IMR-90 (cell line): Measurements from ENCODE around the gene PLCG1. TPM values are rescaled to one million over a fixed set of nuclear protein-coding genes. Genes with fewer than 3 reads are reported as not detected.

ENCODE experiments used
- ATAC-seq: fragments of 200-7000 bp; cut with Tn5 transposase; 2 replicates; pipeline ENCODE4 v1.9.1; 2020; ENCODE audit warnings: low read depth, mild to moderate bottlenecking, moderate library complexity
- BruUV-seq: library from RNA; stranded (reverse); fragments of 400-500 nt; replicated peaks from 2 replicates; lab custom pipeline; 2021; lab: Mats Ljungman, UMichigan
- CTCF ChIA-PET: fragments of 300-600 bp; formaldehyde crosslinking; extraction: SDS; loops from one replicate; lab custom pipeline; 2021; ENCODE audit warnings: antibody characterized with exemption; lab: Yijun Ruan, JAX
- POLR2A ChIA-PET: fragments of 300-600 bp; sonication (Branson Sonifier 250); formaldehyde crosslinking; loops from one replicate; lab custom pipeline; 2022; ENCODE audit warnings: antibody characterized with exemption; ENCODE audit not compliant: unreplicated experiment; lab: Charles Lee
- DNase-seq: peaks from one replicate; pipeline ENCODE4 v3.0.0; 2013
- H2AFZ ChIP-seq: replicated peaks from 2 replicates; pipeline ENCODE3; 2013; ENCODE audit warnings: low read length, mild to moderate bottlenecking; ENCODE audit not compliant: poor library complexity
- H2AK5ac ChIP-seq: 2 replicates; pipeline ENCODE4 v1.6.1; 2013; ENCODE audit warnings: low read depth, low read length, inconsistent platforms
- H2AK9ac ChIP-seq: replicated peaks from 2 replicates; pipeline ENCODE3; 2013; ENCODE audit warnings: mild to moderate bottlenecking, low read depth, low read length, moderate library complexity; ENCODE audit not compliant: poor library complexity
- H2BK120ac ChIP-seq: 2 replicates; pipeline ENCODE4 v1.6.1; 2013; ENCODE audit warnings: low read depth, low read length, inconsistent platforms
- H2BK15ac ChIP-seq: 3 replicates; pipeline ENCODE4 v1.6.1; 2013; ENCODE audit warnings: low read depth, low read length, inconsistent platforms
- H2BK20ac ChIP-seq: 2 replicates; pipeline ENCODE4 v1.6.1; 2013; ENCODE audit warnings: low read depth, mild to moderate bottlenecking, inconsistent platforms, low read length, moderate library complexity
- H2BK5ac ChIP-seq: 2 replicates; pipeline ENCODE4 v1.6.1; 2013; ENCODE audit warnings: mild to moderate bottlenecking, low read depth, low read length, inconsistent platforms; ENCODE audit not compliant: poor library complexity, severe bottlenecking
- H3K14ac ChIP-seq: replicated peaks from 2 replicates; pipeline ENCODE4 v1.6.1; 2013; ENCODE audit warnings: low read depth, low read length, inconsistent platforms
- H3K18ac ChIP-seq: 2 replicates; pipeline ENCODE4 v1.6.1; 2013; ENCODE audit warnings: low read depth, low read length, control low read depth
- H3K23ac ChIP-seq: 2 replicates; pipeline ENCODE4 v1.6.1; 2013; ENCODE audit warnings: low read depth, low read length, inconsistent platforms
- H3K27ac ChIP-seq: 2 replicates; pipeline ENCODE4 v1.5.1; 2013; ENCODE audit warnings: mild to moderate bottlenecking, control low read depth, low read length; ENCODE audit not compliant: insufficient read depth
- H3K27me3 ChIP-seq: 2 replicates; pipeline ENCODE4 v1.6.1; 2013; ENCODE audit warnings: low read length; ENCODE audit not compliant: control insufficient read depth, insufficient read depth
- H3K36me3 ChIP-seq: 2 replicates; pipeline ENCODE4 v1.6.1; 2013; ENCODE audit warnings: low read length, mixed read lengths; ENCODE audit not compliant: control insufficient read depth, insufficient read depth
- H3K4ac ChIP-seq: 2 replicates; pipeline ENCODE4 v1.6.1; 2013; ENCODE audit warnings: low read depth, low read length, inconsistent platforms
- H3K4me1 ChIP-seq: 2 replicates; pipeline ENCODE4 v1.6.1; 2013; ENCODE audit warnings: low read length, mixed read lengths; ENCODE audit not compliant: control insufficient read depth, insufficient read depth
- H3K4me2 ChIP-seq: 2 replicates; pipeline ENCODE4 v1.6.1; 2013; ENCODE audit warnings: low read depth, mild to moderate bottlenecking, control low read depth, low read length, moderate library complexity
- H3K4me3 ChIP-seq: 2 replicates; pipeline ENCODE4 v1.5.1; 2013; ENCODE audit warnings: low read depth, mild to moderate bottlenecking, control low read depth, low read length, moderate library complexity; ENCODE audit not compliant: insufficient read depth
- H3K56ac ChIP-seq: 2 replicates; pipeline ENCODE4 v1.6.1; 2013; ENCODE audit warnings: low read length, inconsistent platforms; ENCODE audit not compliant: insufficient read depth; ENCODE audit errors: extremely low read depth
- H3K79me1 ChIP-seq, 2 experiments: 2 replicates each; pipeline ENCODE4 v1.6.1; 2013; ENCODE audit warnings: low read length in 2 of 2, inconsistent platforms in 1 of 2, low read depth in 1 of 2
- H3K9ac ChIP-seq: 2 replicates; pipeline ENCODE4 v1.6.1; 2013; ENCODE audit warnings: low read depth, low read length, control low read depth
- H3K9me1 ChIP-seq: 2 replicates; pipeline ENCODE4 v1.6.1; 2013; ENCODE audit warnings: low read length, inconsistent platforms; ENCODE audit not compliant: insufficient read depth
- H3K9me3 ChIP-seq: 2 replicates; pipeline ENCODE4 v1.6.1; 2013; ENCODE audit warnings: low read length; ENCODE audit not compliant: control insufficient read depth, insufficient read depth
- H4K20me1 ChIP-seq: 2 replicates; pipeline ENCODE4 v1.6.1; 2013; ENCODE audit warnings: low read length, inconsistent platforms; ENCODE audit not compliant: insufficient read depth
- H4K5ac ChIP-seq: 2 replicates; pipeline ENCODE4 v1.6.1; 2013; ENCODE audit warnings: mild to moderate bottlenecking, low read depth, low read length, control low read depth
- H4K8ac ChIP-seq, 2 experiments: 2 replicates each; pipeline ENCODE4 v1.6.1; 2013; ENCODE audit warnings: low read depth in 2 of 2, low read length in 2 of 2, control low read depth in 1 of 2, inconsistent platforms in 1 of 2
- H4K91ac ChIP-seq: 2 replicates; pipeline ENCODE4 v1.6.1; 2013; ENCODE audit warnings: low read depth, low read length, inconsistent platforms; ENCODE audit not compliant: insufficient read depth
- BHLHE40 ChIP-seq: fragments of 150-350 bp; IDR thresholded peaks from 2 replicates; pipeline ENCODE4 v1.6.1; 2016; ENCODE audit warnings: mild to moderate bottlenecking, low read depth, low read length
- CEBPB ChIP-seq: IDR thresholded peaks from 2 replicates; pipeline ENCODE4 v1.6.1; 2012; ENCODE audit warnings: low read depth, low read length, improper control_type of control experiment
- CHD1 ChIP-seq: IDR thresholded peaks from 2 replicates; pipeline ENCODE4 v1.6.1; 2012; ENCODE audit warnings: low read depth, low read length, improper control_type of control experiment
- FOS ChIP-seq: fragments of 150-350 bp; IDR thresholded peaks from 2 replicates; pipeline ENCODE4 v1.6.1; 2016; ENCODE audit warnings: low read depth, low read length
- MAFK ChIP-seq: IDR thresholded peaks from 2 replicates; pipeline ENCODE4 v1.6.1; 2012; ENCODE audit warnings: low read depth, low read length, improper control_type of control experiment
- MAZ ChIP-seq: IDR thresholded peaks from 2 replicates; pipeline ENCODE4 v1.6.1; 2012; ENCODE audit warnings: low read depth, mild to moderate bottlenecking, low read length, improper control_type of control experiment, moderate library complexity, borderline replicate concordance
- MXI1 ChIP-seq: IDR thresholded peaks from 2 replicates; pipeline ENCODE4 v1.6.1; 2012; ENCODE audit warnings: low read depth, mild to moderate bottlenecking, low read length, moderate library complexity, borderline replicate concordance
- NFE2L2 ChIP-seq: fragments of 150-350 bp; IDR thresholded peaks from 2 replicates; pipeline ENCODE4 v1.6.1; 2016; ENCODE audit warnings: low read depth, mild to moderate bottlenecking, low read length
- POLR2A ChIP-seq: IDR thresholded peaks from 2 replicates; pipeline ENCODE4 v1.6.1; 2012; ENCODE audit warnings: mild to moderate bottlenecking, low read depth, low read length
- RAD21 ChIP-seq: IDR thresholded peaks from 2 replicates; pipeline ENCODE4 v1.6.1; 2012; ENCODE audit warnings: low read length, improper control_type of control experiment
- RCOR1 ChIP-seq: IDR thresholded peaks from 2 replicates; pipeline ENCODE4 v1.6.1; 2012; ENCODE audit warnings: mild to moderate bottlenecking, low read length, improper control_type of control experiment; ENCODE audit not compliant: insufficient replicate concordance
- RFX5 ChIP-seq: IDR thresholded peaks from 2 replicates; pipeline ENCODE4 v1.8.0; 2012; ENCODE audit warnings: low read depth, mild to moderate bottlenecking, low read length, moderate library complexity
- SMC3 ChIP-seq: fragments of 150-350 bp; IDR thresholded peaks from 2 replicates; pipeline ENCODE4 v1.6.1; 2016; ENCODE audit warnings: low read depth, mild to moderate bottlenecking, antibody characterized with exemption, low read length, moderate library complexity
- WGBS, 2 experiments: methylation state at CpG; one replicate each; pipeline versions ENCODE4 v1.1.5 to v1.1.7; 2013; ENCODE audit warnings: missing lambda C conversion rate in 2 of 2; ENCODE audit not compliant: insufficient read length in 1 of 2; ENCODE audit errors: extremely low coverage in 2 of 2; 5-methylcytosine and 5-hydroxymethylcytosine counted together
- dilution Hi-C: fragments of 300-500 bp; cut with HindIII; formaldehyde crosslinking; loops from one replicate; pipeline ENCODE4 v1.14.3; 2018; ENCODE audit warnings: low sequenced_read_pairs; ENCODE audit not compliant: unreplicated experiment
- in situ Hi-C: fragments of 300-500 bp; cut with MboI; formaldehyde crosslinking; loops from 3 replicates; pipeline ENCODE4 v1.14.3; 2019; ENCODE audit warnings: low sequenced_read_pairs, inconsistent platforms, mixed read lengths
- intact Hi-C: fragments of 100-400 bp; cut with micrococcal nuclease; formaldehyde crosslinking; loops from 2 replicates; pipeline ENCODE4 v1.10.0; 2022
- polyA plus RNA-seq, 3 experiments: library from polyadenylated mRNA; depleted of rRNA; stranded (reverse); fragments of >200 nt; gene quantifications; 2 replicates each; pipeline ENCODE4 v1.2.3, GENCODE V29; 2012; ENCODE audit warnings: low replicate concordance in 1 of 3
- total RNA-seq: library from RNA; depleted of rRNA; stranded (reverse); fragments of >200 nt; gene quantifications from 2 replicates; pipeline ENCODE4 v1.2.3, GENCODE V29; 2012
- TF ChIP-seq, protein P1 (sequence below): fragments of 150-350 bp; IDR thresholded peaks from 2 replicates; pipeline ENCODE4 v1.6.1; 2016; ENCODE audit warnings: low read depth, mild to moderate bottlenecking, low read length, moderate library complexity, borderline replicate concordance
- TF ChIP-seq, protein P2 (sequence below): fragments of 150-350 bp; IDR thresholded peaks from 2 replicates; pipeline ENCODE4 v1.6.1; 2017; ENCODE audit warnings: mild to moderate bottlenecking, antibody characterized with exemption, low read length, low read depth

PLCG1 gene
- total and polyA plus RNA-seq, 2 of the 4 experiments (the other 2 are of a cell fraction): 59.1 to 69.1 TPM

DNA sequence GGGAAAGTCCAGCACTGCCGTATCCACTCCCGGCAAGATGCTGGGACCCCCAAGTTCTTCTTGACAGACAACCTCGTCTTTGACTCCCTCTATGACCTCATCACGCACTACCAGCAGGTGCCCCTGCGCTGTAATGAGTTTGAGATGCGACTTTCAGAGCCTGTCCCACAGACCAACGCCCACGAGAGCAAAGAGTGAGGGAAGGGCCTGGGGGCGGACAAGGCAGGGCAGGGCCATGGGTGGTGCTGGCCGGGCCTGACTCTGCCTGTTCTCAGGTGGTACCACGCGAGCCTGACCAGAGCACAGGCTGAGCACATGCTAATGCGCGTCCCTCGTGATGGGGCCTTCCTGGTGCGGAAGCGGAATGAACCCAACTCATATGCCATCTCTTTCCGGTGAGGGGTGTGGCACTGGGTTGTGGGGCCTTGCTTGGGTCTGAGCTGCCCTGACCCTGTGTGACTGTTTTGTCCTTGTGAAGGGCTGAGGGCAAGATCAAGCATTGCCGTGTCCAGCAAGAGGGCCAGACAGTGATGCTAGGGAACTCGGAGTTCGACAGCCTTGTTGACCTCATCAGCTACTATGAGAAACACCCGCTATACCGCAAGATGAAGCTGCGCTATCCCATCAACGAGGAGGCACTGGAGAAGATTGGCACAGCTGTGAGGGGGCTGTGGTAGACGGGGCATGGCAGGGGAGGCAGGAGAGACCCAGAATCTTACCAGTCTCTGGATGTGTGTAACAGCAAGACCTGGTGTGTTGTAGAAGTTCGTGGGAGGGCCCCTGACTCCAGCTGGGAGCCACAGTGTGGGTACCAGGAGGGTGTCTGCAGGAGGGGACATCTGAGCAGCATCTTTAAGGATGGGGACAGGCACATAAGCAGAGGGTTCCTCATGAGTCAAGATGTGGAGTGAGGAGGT lies 29.1 kb downstream of the PLCG1 start:
- H2BK5ac ChIP-seq: no peak overlapping the region
- peak overlapping the region; percentile 7 for H2AFZ ChIP-seq
- DNase-seq: no peak
- H2BK120ac ChIP-seq: no peak overlapping the region
- H2AK9ac ChIP-seq: peak overlapping the region; percentile 47
- H3K27me3 ChIP-seq: no peaks in the 10 kb centered on the region
- no peak overlapping the region for H2BK20ac ChIP-seq
- H4K5ac ChIP-seq: no peak overlapping the region
- H3K18ac ChIP-seq: no peak overlapping the region
- H3K27ac ChIP-seq: no peak overlapping the region
- H3K79me1 ChIP-seq: peaks cover 10 to 56% of the 10 kb centered on the region in 2 experiments
- H3K36me3 ChIP-seq: peaks cover 94% of the 10 kb centered on the region
- H2AK5ac ChIP-seq: no peak overlapping the region
- no peak overlapping the region for H3K4ac ChIP-seq
- H4K20me1 ChIP-seq: peaks cover 25% of the 10 kb centered on the region; the same call in 1 of the 2 replicates
- 99% methylated on average over 10 of the region's 27 CpGs; no CpG with 5 or more reads in 1 of the 2 experiments for WGBS, 2 experiments
- no TSS peak for BruUV-seq
- H3K9me1 ChIP-seq: peaks cover 11% of the 10 kb centered on the region
- H3K14ac ChIP-seq: no peak overlapping the region
- no peak overlapping the region for H4K8ac ChIP-seq
- in situ Hi-C loops (loop anchor here (25.0 kb wide), 1 partner anchor 446 kb away; the partner anchor contains the start of gene CHD6), dilution Hi-C loops (no loop called here), intact Hi-C loops (no loop called here)
- no peak for ATAC-seq
- no peak overlapping the region for H3K23ac ChIP-seq
- no peak overlapping the region for H3K4me2 ChIP-seq
- CTCF ChIA-PET: no interaction called here
- no peaks in the 10 kb centered on the region for H3K4me1 ChIP-seq
- H3K56ac ChIP-seq: no peak overlapping the region
- H3K4me3 ChIP-seq: no peak overlapping the region
- no peak overlapping the region for H3K9ac ChIP-seq
- no peak overlapping the region for H2BK15ac ChIP-seq
- H3K9me3 ChIP-seq: no peaks in the 10 kb centered on the region
- POLR2A ChIA-PET: no interaction called here
- no peak overlapping the region for H4K91ac ChIP-seq
- TF ChIP-seq NFE2L2: no peak
- TF ChIP-seq MAZ: no peak
- no peak for TF ChIP-seq MAFK
- TF ChIP-seq, protein P1, sequence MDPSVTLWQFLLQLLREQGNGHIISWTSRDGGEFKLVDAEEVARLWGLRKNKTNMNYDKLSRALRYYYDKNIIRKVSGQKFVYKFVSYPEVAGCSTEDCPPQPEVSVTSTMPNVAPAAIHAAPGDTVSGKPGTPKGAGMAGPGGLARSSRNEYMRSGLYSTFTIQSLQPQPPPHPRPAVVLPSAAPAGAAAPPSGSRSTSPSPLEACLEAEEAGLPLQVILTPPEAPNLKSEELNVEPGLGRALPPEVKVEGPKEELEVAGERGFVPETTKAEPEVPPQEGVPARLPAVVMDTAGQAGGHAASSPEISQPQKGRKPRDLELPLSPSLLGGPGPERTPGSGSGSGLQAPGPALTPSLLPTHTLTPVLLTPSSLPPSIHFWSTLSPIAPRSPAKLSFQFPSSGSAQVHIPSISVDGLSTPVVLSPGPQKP: no peak
- TF ChIP-seq SMC3: no peak
- TF ChIP-seq FOS: no peak
- TF ChIP-seq MXI1: no peak
- no peak for TF ChIP-seq RCOR1
- TF ChIP-seq, protein P2, sequence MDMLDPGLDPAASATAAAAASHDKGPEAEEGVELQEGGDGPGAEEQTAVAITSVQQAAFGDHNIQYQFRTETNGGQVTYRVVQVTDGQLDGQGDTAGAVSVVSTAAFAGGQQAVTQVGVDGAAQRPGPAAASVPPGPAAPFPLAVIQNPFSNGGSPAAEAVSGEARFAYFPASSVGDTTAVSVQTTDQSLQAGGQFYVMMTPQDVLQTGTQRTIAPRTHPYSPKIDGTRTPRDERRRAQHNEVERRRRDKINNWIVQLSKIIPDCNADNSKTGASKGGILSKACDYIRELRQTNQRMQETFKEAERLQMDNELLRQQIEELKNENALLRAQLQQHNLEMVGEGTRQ: no peak
- TF ChIP-seq BHLHE40: no peak
- TF ChIP-seq CHD1: no peak
- no peak for TF ChIP-seq RFX5
- no peak for TF ChIP-seq CEBPB
- TF ChIP-seq RAD21: no peak
- no peak for TF ChIP-seq POLR2A
